Measurements from ENCODE around the gene KIF3A.
A peak's percentile ranks its signal among the peaks of the same experiment; 100 is the strongest.

KIF3A gene

DNA sequence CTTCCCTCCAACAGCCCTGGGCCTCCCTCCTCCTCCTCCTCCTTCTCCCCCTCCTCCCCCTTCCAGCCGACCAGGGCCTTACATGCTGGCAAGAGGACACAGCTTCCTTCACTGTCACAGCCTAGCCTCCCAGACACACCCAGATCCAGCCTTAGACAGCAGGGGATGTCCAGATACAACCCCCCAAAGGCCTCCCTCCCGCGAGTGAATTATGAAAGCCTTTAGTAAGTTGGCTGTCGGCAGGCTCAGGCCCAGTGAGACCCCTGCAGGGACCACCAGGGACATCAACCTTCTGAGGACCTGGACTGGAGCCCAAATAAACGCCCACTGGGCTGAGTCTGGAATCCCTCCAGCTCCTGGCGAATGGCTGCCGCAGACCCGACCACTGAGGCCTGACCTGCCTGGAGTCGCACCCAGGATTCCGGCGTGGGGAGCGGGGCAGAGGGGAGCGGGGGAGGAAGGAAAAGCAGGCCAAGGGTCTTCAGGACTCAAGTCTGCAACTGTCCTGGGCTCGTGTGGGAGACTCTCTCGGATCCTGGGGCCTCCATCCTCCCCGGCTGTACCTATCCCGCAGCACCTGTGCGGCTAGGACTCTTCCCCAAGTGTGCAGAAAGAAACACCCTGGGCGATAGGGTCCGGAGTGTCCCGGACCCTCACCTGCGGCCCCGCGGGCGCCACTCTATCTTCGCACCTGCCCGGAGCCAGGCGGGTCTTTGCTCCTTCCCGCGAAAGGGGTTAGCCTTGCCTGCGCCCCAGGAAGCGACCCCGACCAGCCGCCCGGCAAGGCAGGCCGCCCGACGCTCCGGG, 39.0 kb upstream of the KIF3A start:
- peak overlapping the region; percentile 63 for H3K4me3 ChIP-seq (ENCODE audit: control insufficient read depth, low read depth, low read length)
- DNase-seq (ENCODE audit: low read depth), result no peak
- no peak for TF ChIP-seq CTCF (IDR thresholded peaks at IDR 0.05; ENCODE audit: control insufficient read depth, insufficient read depth, low read depth, low read length, missing control alignments)

DNA sequence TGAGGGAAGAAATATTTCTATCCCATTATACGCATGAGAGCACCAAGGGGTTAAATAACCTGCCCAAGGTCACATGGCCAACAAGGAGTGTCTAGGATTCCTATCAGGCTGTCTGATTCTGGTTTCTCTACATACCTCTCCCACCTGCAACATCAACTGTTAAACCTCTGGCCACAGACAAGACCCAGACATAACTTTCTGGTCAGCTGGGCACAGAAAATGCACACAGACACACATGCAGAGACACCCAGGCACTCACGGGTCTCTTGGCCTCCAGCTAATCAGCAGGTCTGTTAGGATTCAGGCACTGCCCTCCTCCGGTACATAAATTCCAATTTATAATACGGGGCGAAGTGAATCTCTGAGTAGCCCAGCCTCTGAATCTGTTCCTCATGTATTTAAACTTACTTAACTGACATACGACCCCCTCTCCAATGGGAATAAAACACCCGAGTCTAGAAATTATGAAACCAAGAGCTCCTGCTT, 38.2 kb upstream of the KIF3A start:
- H3K4me3 ChIP-seq (ENCODE audit: control insufficient read depth, low read depth, low read length), result no peak overlapping the region; the same call in 1 of the 2 replicates
- no peak for DNase-seq (ENCODE audit: low read depth)
- TF ChIP-seq CTCF (IDR thresholded peaks at IDR 0.05; ENCODE audit: control insufficient read depth, insufficient read depth, low read depth, low read length, missing control alignments), result no peak

GRCh38 chr5:132774896-132775295, 37.5 kb upstream of the KIF3A start:
- no peak for TF ChIP-seq CTCF (IDR thresholded peaks at IDR 0.05; ENCODE audit: control insufficient read depth, insufficient read depth, low read depth, low read length, missing control alignments)
- DNase-seq (ENCODE audit: low read depth), result no peak
- H3K4me3 ChIP-seq (ENCODE audit: control insufficient read depth, low read depth, low read length), result no peak overlapping the region

- TF ChIP-seq CTCF (IDR thresholded peaks at IDR 0.05; ENCODE audit: control insufficient read depth, insufficient read depth, low read depth, low read length, missing control alignments), result no peak
- H3K4me3 ChIP-seq (ENCODE audit: control insufficient read depth, low read depth, low read length), result no peak overlapping the region
- DNase-seq (ENCODE audit: low read depth), result no peak
These were observed 37.1 kb upstream of the KIF3A start for GRCh38 chr5:132774406-132774805.

DNA sequence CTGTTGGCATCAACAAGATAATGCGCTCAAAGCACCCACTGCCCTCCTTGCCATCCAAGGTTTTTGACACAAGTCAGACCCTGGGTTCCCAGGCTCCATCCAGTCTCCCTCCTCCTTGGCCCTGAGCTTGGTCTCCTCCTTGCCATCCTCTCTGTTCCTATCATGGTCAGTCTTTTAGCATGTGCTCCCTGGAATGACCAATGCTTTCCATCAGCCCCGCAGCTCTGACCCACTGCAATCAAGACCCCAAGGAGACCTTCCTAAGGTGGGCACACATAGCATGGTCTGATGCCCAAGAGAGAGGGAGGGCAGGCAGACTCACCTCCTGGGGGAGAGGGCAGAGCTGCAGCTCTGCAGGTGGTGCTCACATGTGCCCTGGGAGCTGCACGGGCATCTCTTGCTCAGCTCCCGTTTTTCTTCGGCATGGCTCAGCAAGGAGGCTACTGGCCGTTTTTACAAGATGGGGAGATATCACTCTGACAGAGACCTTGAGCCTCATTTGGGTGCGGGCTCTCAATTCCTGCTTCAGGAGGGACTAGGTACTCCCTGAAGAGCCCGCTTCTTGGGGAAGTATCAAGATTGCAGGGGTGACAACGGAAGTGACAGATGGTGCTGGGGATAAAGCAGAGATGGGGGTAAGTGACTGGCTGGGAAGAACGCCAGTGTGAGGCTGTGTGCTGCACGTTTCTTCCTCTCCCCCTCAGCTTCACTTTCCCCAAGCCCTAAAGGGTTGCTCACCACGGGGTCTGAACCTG, 36.4 kb upstream of the KIF3A start:
- H3K4me3 ChIP-seq (ENCODE audit: control insufficient read depth, low read depth, low read length), result no peak overlapping the region
- TF ChIP-seq CTCF (IDR thresholded peaks at IDR 0.05; ENCODE audit: control insufficient read depth, insufficient read depth, low read depth, low read length, missing control alignments), result no peak
- DNase-seq (ENCODE audit: low read depth), result no peak

- no peak overlapping the region for H3K4me3 ChIP-seq (ENCODE audit: control insufficient read depth, low read depth, low read length)
- no peak for TF ChIP-seq CTCF (IDR thresholded peaks at IDR 0.05; ENCODE audit: control insufficient read depth, insufficient read depth, low read depth, low read length, missing control alignments)
- no peak for DNase-seq (ENCODE audit: low read depth)
These were observed 35.8 kb upstream of the KIF3A start for GRCh38 chr5:132773114-132773513.
